GM21825 (cell line): ENCODE measurements around the gene KIF16B.
A peak's percentile ranks its signal among the peaks of the same experiment; 100 is the strongest.

ENCODE experiments used
- ATAC-seq: cut with Tn5 transposase; IDR thresholded peaks from one replicate; pipeline ENCODE4 v1.9.1; 2021; ENCODE audit warnings: mild to moderate bottlenecking, moderate library complexity; ENCODE audit not compliant: unreplicated experiment

Gene KIF16B

DNA sequence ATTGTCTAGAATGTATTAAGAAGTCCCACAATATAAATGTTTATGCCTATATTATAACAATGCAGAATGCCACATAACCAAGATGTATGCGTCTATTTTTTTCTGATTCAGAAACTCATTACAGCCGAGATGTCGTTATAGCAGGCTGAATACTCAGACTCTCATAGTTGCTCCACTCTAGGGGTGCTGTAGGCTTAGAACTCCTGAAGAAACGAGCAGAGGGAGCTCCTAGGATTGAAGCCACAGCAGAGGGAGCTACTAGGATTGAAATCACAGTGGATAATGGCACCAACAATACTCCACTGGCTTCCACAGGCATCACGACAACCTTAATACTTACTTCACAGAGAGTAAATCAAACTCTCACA, 208.9 kb downstream of the KIF16B start:
- no peak for ATAC-seq

DNA sequence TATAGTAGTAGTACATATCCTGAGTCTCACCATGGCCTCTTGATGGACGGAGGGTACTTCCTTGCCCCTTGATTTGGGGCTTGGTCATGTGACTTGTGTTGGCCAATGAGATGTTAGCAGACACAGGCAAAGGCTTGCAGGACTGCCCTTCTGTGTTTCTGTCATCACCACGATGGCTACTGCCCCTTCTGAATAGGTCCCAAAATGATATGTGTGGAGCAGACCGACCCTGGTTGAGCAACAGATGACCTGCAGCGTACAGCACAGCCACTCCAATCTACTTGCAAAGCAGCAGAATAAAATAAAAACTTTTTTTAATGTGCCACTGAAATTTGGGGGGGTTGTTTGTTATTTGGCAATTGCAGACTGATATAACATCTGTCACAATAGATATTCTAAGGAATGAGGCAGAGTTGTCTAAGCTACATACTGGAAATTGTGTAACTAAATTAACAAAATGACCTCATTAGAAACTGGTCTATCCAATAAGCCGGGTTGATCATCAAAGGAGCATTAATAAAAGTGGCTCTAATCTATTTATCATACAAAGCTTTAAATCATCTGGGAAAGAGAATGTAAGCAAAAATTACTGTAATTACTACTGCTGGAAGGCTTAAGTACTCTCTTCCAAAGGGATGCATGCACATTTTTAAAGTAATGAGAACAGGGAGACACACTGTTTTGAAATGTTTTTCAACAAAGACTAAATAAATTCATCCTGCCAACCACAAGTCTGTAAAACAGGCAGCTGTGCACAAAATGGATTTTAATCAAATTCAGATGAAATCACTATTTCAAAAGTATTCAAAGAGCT, 209.5 kb downstream of the KIF16B start:
- no peak for ATAC-seq

GRCh38 chr20:16362642-16363041, 210.6 kb downstream of the KIF16B start:
- no peak for ATAC-seq

DNA sequence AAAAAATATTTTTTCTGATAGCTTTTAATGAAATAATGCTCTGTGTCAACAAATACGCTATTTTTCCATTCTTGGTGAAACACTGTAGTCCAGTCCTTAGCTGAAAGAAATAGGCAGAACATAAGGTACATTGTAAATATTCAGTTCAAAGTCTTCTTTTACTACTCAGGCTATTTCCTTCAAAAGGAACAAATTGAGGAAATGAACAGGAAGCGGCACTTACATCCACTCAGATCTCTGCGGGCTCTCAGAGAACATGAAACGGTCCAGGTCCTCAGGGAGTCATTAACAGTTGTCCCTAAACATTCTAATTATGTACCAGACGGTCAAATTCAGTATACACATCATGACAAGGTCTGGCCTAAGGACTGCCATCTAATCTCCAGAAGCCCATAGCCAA, 212.6 kb downstream of the KIF16B start:
- no peak for ATAC-seq

DNA sequence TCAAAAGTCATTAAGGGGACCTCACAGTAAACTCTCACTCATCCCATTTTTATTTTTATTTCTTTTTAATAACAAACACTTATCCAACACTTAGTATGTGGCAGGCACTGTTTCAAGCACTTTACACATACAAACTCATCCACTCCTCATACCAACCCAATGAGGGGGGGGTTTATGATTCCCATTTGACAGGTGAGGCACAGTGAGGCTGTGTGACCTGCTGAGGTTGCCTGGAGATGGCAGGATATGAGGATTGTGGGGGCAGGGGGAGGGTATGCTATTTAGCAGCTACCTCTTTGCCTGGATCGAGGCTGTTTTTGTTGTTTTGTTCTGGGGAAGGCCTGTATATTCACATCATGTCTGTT, 219.8 kb downstream of the KIF16B start:
- ATAC-seq, result no peak

DNA sequence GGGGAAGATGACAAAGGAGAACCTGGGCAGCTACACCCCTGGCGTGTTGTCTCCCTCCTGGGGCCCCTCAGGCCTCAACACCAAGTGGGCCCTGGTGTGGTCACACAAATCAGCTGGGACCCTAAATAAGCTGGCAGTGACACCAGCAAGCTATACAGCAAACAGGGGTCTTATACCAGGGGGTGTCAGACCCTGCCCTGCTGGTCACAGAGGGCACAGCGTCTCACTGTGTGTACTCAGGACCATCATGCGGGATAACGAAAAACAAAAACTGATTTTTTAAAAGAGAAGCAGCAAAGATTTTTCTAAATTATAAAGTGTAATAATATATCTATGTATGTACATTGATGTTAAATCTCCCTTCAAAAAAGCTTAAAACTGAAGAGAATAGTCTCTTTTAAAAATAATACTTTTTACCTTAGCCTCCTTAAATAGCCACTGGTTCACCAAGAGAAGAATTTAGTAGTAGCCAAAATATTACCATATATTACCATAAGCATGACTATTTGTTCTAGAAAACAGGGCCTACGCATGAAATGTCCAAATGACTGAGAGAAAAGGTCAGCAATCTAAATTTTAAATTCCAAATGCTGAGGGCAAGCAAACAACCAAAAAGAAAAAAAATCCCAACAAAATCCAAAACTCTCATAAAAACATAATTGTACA, 220.4 kb downstream of the KIF16B start:
- ATAC-seq, result no peak

- no peak for ATAC-seq
These were observed 220.9 kb downstream of the KIF16B start for GRCh38 chr20:16352321-16352720.

DNA sequence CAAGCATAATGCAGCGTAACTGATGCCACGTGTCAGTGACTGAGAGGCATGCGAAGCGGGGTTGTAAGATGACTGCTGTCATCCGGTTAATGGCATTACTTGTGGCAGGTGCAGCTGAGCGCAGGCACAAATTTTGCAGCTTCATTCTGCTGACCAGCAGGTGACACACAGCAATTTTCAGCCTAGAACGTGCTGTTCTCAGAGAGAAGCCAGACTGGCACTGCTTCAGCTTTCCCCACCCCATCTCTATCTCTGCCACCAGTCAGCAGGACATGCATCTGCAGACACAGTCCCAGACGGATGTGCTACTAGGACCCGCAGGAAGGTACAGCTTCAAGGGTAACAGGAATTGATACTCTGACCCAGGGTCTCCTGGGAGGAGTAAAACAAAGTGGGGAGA, 221.8 kb downstream of the KIF16B start:
- no peak for ATAC-seq

DNA sequence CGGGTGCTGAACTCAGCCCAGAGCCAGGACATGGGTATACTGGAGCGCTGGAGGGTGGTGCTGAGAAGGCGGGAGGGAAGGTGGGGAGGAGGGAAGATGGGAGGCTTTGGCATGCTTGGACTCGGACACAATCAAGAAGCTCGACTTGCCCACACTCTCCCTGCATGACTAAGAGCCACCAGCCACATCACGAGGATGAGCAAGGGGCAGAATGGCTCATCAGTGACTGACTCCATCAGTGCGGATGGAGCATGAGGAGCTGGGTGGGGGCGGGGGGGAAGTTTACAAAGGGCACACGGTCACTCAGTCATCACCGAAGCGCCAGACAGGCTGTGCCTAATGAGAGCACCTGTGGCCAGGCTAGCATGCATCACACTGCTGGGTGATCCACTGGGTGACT, 222.8 kb downstream of the KIF16B start:
- ATAC-seq, result no peak

DNA sequence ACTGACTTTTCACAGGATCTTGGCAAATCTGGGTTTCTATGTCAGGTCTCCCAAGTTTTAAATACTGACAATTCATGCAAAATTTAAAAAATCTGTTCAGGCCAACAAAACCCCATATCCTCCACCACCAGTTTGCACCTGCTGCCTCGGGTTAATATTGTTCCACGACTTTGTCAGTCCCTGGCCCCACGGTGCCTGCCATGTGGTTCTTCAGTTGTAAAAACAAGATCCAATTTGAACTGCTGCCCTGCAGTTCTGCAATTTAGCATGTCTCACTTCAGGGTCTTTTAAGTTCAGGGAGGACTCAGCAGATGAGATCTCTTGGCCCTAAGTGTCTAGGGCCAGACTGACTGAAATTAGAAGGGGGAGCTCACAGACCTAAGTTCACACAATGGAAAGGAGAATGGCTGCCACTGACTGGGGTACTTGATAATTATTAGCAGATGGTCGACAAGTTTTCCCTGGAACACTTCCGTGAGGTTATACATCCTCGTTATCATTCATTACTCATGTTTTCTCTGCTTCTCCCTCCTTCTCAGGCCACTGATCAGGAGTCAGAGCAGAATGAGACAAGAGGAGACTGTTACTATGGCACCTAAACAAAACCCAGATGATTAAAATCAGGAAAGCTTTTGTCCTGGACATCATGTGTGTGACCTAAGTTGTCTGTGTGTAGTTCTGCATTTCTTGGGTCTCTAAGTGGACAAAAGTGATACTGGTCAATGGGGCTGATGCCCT, 223.6 kb downstream of the KIF16B start:
- ATAC-seq, result no peak

DNA sequence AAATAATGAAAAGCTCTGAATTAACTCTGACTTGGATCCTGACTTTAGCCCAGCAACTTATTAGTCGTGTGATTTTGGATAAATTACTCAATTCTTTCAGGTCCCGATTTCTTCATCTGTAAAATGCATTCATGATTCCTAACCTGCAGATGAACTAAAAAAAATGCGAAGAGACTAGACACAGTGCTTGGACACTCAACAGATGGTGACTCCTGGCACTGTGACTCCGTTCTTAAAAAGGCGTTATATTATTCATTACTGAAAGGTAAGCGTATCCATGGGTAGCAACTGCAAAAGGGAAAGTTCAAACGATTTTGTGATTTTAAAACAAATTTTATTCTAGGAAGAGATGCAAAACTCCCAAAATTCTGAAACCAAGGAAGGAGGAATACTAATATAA, 226.3 kb downstream of the KIF16B start:
- no peak for ATAC-seq

GRCh38 chr20:16337707-16338106, 235.5 kb downstream of the KIF16B start:
- ATAC-seq, result no peak

DNA sequence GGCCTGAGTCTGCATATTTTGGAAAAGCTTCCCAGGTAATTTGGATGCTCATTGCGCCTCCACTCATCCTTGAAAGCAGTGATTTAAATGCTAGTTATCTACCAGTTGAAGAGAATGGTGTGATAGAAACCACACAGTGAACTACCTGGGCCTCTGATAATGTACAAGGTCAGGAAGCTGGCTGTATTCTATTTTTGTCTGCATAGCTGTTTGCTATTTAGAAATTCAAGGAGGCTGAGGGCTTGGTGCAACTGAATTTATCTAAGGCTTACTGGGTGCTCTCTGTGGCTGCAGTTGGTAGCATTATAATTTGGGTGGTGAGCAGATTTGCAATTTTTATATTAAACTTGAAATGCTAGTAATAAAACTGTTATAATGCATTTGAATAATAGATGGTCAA, 245.6 kb downstream of the KIF16B start:
- ATAC-seq, result no peak

GRCh38 chr20:16321291-16321690, 252.0 kb downstream of the KIF16B start:
- ATAC-seq, result no peak

DNA sequence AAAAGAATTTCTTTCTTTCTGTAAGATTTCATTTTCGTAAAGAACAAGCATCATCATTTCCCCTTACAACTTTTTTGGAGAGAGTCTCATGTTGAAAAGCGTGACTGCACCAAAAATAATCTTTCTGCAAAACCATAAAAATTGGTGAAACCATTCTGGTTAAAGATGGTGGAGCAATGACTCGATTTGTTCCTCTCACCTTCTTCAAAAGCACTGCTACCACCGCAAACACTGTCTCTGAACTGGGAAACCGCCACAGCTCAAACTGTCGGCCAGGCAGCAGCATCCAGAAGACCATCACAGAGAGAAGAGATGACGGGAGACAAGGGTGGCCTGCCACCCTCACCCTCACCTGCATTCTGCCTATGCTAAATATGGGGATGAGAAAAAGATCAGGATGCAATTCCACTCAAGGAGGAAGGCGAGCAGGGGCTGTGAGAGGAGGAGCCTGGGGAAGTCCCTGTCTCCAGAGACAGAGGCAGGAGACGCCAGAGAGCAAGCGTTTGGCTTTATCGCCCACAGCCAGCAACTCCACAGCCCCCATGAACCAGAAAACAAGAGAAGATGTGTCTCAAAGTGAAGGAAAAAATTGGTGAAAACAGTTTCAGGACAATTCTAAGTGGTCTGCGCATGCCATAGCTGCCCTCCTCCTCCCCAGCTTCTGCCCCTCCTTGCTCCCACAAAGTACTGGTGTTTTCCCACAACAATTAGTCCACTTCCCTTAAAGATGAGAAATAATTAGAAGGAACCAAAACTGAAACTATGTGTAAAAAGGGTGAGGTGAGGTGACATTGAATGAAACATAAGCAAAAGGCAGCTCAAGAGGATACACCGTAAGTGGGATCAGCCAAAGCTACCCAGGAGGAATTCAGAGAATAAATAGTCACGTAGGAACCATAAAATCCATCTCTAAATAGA, 255.5 kb downstream of the KIF16B start:
- ATAC-seq, result no peak

DNA sequence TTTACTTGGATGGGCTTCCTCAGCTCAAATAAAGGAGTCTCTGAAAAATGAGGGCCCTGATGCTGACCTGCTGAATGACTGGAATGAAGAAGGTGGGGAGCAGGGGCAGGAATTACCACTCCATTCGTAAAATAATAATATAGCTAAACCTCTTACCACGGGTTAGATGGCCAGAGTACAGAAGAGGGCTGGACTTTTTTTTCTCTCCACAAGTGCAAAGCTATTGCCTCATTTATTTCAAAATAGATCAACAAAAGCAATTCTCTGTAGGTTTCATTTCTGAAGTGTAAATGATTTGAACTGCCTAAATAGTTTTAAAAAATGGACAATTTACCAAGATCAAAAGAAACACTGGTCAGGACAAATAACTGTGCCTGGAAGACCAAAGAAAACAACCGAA, 256.7 kb downstream of the KIF16B start:
- no peak for ATAC-seq

DNA sequence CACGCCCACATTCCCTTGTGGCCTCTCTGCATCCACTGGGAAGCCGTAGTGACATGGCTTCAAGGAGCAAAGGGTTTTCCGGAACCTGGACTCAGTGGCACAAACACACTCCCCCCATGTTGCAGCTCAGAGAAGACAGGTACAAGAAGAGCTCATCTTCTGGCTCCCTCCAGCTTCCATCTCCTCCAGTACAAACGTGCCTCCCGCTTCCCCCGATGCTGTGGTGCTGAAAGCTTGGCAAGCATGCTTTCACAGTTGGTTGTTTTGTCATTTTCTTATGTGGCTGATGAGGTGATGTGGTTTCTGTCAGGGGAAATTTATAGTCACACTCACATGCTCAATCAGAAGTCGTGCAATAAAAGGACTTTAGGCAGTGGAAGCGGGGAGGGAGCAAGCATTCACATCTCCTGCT, 258.5 kb downstream of the KIF16B start:
- ATAC-seq, result no peak

DNA sequence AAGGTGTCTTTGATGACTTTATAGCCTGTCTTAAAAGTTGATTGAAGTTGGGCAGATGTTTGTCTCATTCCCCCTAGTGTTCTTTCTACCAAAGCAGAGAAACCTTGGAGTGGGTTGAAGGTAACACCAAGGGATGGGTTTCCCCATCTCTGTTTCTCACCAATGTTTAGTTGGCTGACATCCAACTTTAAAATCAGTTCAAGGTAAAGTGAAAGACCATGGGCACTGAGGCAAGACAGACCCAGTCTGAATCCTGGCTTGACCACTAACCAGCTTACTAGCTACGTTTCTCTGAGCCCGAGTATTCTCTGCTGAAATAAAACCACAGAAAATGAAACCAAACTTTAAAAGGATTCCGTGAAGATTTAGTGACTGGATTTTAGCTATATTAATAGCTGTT, 258.9 kb downstream of the KIF16B start:
- peak; percentile 60 for ATAC-seq

GRCh38 chr20:16313917-16314316, 259.3 kb downstream of the KIF16B start:
- no peak for ATAC-seq

- ATAC-seq, result no peak
These were observed 260.2 kb downstream of the KIF16B start for GRCh38 chr20:16312998-16313397.

DNA sequence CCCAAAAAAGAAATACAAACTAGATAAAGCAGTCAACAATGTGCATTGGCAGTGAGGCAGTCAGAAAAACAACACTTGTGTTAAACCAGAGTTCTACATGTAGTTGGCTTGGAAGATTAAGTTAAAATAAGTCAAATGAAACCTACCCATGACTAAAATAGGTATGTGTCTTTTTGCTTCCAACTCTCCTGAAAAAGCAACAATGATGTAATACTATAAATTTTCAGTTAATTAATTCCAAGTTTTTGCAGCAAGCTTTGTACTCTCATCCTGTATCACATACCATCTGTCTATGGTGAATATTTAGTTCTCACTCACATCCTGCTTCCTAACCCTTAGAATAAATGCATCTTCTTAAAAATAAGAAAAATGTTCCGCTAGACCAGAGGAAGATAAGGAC, 261.5 kb downstream of the KIF16B start:
- no peak for ATAC-seq
